Pericardium fibroblast (primary cell): ENCODE measurements around the gene TMEM145. TPM values are rescaled to one million over a fixed set of nuclear protein-coding genes. Genes with fewer than 3 reads are reported as not detected.

Source experiments
- total RNA-seq: library from RNA; depleted of rRNA; stranded (reverse); fragments of >200 nt; gene quantifications from 2 replicates; pipeline ENCODE4 v1.2.3, GENCODE V29; 2015

Gene TMEM145
- not detected in 2 replicates for total RNA-seq

GRCh38 chr19:42313096-42313839 lies at the start of gene TMEM145:
TMEM145 (plus strand) TSS chr19:42313309; CDS start chr19:42313377, 68 bp downstream.

GRCh38 chr19:42268704-42269477 lies 44.2 kb upstream of the TMEM145 start, which contains the start of gene CIC:
CIC (plus strand) TSS chr19:42269252; CDS start chr19:42271784, 2,532 bp downstream.

DNA sequence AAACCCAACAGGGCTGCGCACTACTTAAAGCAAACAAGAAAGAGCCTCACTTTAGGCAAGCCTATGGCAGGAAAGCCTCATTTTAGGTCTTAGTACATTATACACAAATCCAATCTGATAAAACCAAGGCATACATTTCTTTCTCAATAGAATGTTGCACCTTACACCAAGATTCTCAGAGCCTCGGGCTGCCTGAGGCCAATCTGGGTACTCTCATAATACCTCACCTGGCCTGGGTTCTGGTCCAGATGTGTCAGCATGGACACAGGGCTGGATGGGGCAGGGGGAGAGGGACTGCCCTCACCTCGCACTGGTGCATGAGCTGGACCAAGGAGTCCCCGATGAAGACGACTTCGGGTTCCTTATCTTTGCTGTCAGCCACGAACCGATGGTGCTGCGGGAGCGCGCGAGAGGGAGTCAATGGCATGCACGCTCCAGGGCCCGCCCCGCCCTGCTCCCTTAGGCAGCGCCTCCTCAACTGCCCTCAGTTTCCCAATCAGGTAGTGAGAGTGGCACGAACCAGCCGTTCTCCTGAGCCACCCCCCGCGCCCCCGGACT lies 11.4 kb upstream of the TMEM145 start, which contains the start of gene PRR19:
Gene PRR19, plus strand, starts transcription at position 487 of the 558 bp plus-strand sequence. CDS start 7,453 bp downstream, outside the sequence.

DNA sequence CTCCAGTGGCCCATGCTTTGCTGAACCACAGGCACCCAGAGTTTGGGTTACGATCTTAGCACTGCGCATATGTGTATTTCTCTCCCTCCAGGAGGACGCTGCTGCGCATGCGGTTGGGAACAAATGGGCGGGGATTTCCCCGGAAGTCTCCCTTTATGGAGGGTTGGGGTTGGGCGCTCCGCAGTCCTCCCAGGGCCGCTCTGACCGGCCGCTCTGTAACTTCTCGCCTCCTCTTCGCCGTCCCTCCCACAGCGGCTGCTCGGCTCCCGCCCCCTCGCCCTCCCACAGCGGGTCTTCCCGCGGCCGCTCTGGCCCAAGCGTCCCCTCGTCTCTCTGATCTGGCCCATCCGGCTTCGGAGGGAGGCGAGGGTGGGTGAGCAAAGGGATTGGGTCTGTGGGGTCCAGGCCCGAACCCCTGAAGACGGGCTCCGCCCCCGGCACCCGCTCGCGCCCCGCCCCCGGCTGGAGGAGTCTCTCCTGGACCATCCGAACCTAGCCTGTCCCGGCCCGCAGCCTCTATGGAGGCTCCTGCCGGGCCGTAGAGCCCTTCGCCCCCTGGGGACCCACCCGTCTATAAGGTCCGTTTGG lies 12.3 kb downstream of the TMEM145 start, which contains the start of gene MEGF8:
Gene MEGF8, plus strand, starts transcription at position 328 of the 588 bp plus-strand sequence. CDS start 609 bp downstream, outside the sequence.

Other genes starting within 250 kb of the TMEM145 start
- 0.77 TPM in 1 of 2 replicates, not detected in the other for gene GRIK5, start 243.1 kb upstream of the TMEM145 start, total RNA-seq
- gene ZNF574, start 237.1 kb upstream of the TMEM145 start, total RNA-seq, result 12.5 and 20.0 TPM in 2 replicates
- gene POU2F2, start 180.9 kb upstream of the TMEM145 start, total RNA-seq, result not detected in 2 replicates
- 12.0 and 13.4 TPM in 2 replicates for gene DEDD2, start 95.6 kb upstream of the TMEM145 start, total RNA-seq
- 4.3 and 8.2 TPM in 2 replicates for gene ZNF526, start 93.0 kb upstream of the TMEM145 start, total RNA-seq
- 16.3 and 17.9 TPM in 2 replicates for gene GSK3A, start 70.7 kb upstream of the TMEM145 start, total RNA-seq
- 36.2 and 47.7 TPM in 2 replicates for gene ERF, start 58.2 kb upstream of the TMEM145 start, total RNA-seq
- gene CIC, start 44.1 kb upstream of the TMEM145 start, total RNA-seq, result 42.0 and 69.8 TPM in 2 replicates
- 0.35 and 8.3 TPM in 2 replicates for gene PRR19, start 11.2 kb upstream of the TMEM145 start, total RNA-seq
- gene PAFAH1B3, start 10.7 kb upstream of the TMEM145 start, total RNA-seq, result 16.9 and 27.4 TPM in 2 replicates
- gene MEGF8, start 12.3 kb downstream of the TMEM145 start, total RNA-seq, result 25.9 and 32.7 TPM in 2 replicates
- gene CNFN, start 77.0 kb downstream of the TMEM145 start, total RNA-seq, result 1.6 and 1.8 TPM in 2 replicates
- 4.0 and 10.7 TPM in 2 replicates for gene LIPE, start 114.1 kb downstream of the TMEM145 start, total RNA-seq
- not detected in 2 replicates for gene CXCL17, start 129.6 kb downstream of the TMEM145 start, total RNA-seq
- 0.12 TPM in 1 of 2 replicates, not detected in the other for gene CEACAM1, start 215.2 kb downstream of the TMEM145 start, total RNA-seq